H7 (cell line): ENCODE data around the gene FMNL2. TPM values are rescaled to one million over a fixed set of nuclear protein-coding genes. Genes with fewer than 3 reads are reported as not detected.

Experiments used
- DNase-seq: peaks from one replicate; pipeline ENCODE4 v3.0.0; 2012
- H3K27me3 ChIP-seq: 2 replicates; pipeline ENCODE4 v1.6.0; 2011; ENCODE audit warnings: mild to moderate bottlenecking, low read length; ENCODE audit not compliant: control insufficient read depth, insufficient read depth
- H3K36me3 ChIP-seq: replicated peaks from 2 replicates; pipeline ENCODE4 v1.5.1; 2011; ENCODE audit warnings: low read length; ENCODE audit not compliant: control insufficient read depth, insufficient read depth
- H3K4me3 ChIP-seq: 2 replicates; pipeline ENCODE4 v1.5.1; 2011; ENCODE audit warnings: low read depth, mild to moderate bottlenecking, control low read depth, low read length, moderate library complexity; ENCODE audit not compliant: insufficient read depth
- total RNA-seq: library from RNA; depleted of rRNA; stranded (reverse); fragments of >200 nt; shearing (Covaris generic); gene quantifications from 2 replicates; pipeline ENCODE4 v1.2.3, GENCODE V29; 2014

The FMNL2 gene
- total RNA-seq, 1 experiment from 2014 or later: 20.0 TPM

GRCh38 chr2:152635635-152636298 is 300.8 kb downstream of the FMNL2 start:
- no peaks in the 10 kb centered on the region for H3K27me3 ChIP-seq
- no peak overlapping the region for H3K4me3 ChIP-seq
- DNase-seq: peak; percentile 60
- H3K36me3 ChIP-seq: peaks cover 34% of the 10 kb centered on the region

DNA sequence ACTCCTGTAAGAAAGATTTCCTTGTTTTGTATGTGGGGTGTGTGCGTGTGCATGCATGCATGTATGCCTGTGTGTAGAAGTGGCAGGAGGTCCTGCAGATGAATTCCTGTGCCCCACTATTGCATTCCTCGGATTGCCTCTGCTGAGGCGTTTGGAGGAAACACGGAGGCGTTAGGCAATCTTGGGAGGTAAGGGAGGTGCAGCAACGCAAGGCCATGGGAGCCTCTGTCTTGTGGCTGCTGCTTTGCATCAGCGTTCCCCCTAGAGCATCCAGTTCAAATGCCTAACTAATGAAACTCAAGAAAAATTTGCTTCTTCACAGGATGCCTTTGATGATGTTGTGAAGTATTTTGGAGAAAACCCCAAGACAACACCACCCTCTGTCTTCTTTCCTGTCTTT is 302.3 kb downstream of the FMNL2 start:
- Histone ChIP-seq H3K4me3 (no peak overlapping the region), H3K27me3 (no peaks in the 10 kb centered on the region), H3K36me3 (peaks cover 38% of the 10 kb centered on the region)
- DNase-seq: no peak

DNA sequence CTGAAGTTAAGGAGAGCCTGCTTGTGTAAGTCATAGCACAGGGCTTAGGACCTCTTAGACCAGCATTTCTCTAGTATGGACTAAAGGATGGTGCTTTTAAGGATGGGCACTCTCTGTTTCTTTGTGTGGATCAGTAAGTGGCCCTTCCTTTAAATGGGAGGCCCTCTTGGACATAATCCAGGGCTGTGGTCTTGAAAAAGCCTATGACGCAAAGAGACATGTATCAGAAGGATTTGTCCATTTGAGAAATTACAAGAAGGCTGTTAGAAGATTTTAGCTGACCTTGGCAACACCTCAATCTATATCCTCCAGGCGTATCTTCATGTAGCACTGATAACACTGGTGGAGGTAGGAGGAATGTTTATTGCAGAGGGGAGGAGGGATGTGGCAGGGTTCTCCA is 303.1 kb downstream of the FMNL2 start:
- Histone ChIP-seq H3K4me3 (no peak overlapping the region), H3K27me3 (no peaks in the 10 kb centered on the region), H3K36me3 (peaks cover 37% of the 10 kb centered on the region)
- DNase-seq: no peak

DNA sequence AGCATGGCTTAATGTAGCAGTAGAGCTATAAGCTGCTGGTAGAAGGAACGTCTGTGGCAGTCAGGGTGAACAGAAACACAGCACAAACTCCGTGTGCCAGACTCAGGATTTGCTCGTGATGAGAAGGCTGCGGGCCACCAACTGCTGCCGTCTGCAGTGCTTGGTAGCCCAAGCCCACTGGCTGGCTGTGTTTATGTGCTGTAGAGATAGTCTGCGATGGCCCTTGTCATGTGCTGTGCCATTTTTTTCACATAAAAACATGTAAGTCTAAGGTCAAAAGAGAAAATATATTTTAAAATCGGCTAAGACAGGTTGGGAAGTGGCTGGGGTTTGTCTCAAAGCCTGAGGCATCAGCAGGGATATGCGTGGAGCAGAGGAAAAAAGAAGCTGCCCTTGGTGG is 303.6 kb downstream of the FMNL2 start:
- no peak overlapping the region for H3K4me3 ChIP-seq
- H3K36me3 ChIP-seq: peaks cover 39% of the 10 kb centered on the region
- no peak for DNase-seq
- no peaks in the 10 kb centered on the region for H3K27me3 ChIP-seq

DNA sequence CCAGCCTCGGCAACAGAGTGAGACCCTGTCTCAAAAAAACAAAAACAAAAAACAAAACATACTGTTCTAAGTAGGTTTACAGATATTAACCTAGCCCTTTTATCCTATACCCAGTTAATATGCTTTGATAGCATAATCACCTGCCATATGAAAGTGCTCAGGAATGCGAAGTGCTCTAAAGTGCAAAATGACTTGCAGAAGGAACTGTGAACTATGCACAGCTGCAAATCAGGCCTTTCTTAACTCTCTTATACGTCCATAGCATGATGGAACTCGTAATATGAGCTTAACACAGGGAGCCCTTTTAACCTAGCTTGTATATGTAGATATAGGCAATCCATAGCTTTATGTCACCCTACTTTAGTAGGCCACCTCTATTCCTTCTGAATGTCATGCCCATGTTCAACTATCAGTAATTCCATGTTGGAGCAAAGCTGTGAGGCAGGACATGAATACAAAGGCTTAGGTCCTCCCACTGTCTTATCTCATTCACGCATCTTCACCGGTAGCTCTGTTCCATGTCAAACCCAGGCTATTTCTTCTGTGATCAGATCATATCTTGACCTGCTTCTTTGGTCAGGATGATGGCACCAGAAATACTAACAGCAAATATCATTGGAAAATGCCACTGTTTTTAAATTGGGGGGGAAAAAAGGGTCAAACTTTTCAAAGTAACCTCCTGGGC is 309.4 kb downstream of the FMNL2 start:
- Histone ChIP-seq H3K27me3 (no peaks in the 10 kb centered on the region), H3K4me3 (no peak overlapping the region), H3K36me3 (peaks cover 24% of the 10 kb centered on the region)
- no peak for DNase-seq

- DNase-seq: no peak
- Histone ChIP-seq H3K36me3 (peaks cover 11% of the 10 kb centered on the region), H3K27me3 (no peaks in the 10 kb centered on the region), H3K4me3 (no peak overlapping the region)
Measured at GRCh38 chr2:152646264-152646663, 311.3 kb downstream of the FMNL2 start.

DNA sequence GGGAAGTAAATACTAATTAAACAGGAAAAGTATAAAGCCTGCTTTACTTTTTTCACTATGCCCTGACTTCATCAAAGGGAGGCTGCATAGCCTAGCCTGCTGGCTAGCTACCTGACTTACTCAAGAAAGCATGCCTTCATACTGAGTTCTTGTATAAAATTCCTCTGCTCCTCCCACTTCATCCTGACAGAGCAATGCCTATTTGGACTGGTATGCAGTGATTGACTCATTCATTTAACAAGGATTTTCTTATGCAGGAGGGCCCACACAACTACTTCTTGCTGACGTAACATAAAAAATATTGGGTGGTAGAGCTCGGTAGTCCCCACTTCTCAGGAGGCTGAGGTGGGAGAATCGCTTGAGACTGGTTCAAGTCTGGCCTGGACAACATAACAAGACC is 311.8 kb downstream of the FMNL2 start:
- Histone ChIP-seq H3K27me3 (no peaks in the 10 kb centered on the region), H3K4me3 (no peak overlapping the region), H3K36me3 (peaks cover 9% of the 10 kb centered on the region)
- no peak for DNase-seq

DNA sequence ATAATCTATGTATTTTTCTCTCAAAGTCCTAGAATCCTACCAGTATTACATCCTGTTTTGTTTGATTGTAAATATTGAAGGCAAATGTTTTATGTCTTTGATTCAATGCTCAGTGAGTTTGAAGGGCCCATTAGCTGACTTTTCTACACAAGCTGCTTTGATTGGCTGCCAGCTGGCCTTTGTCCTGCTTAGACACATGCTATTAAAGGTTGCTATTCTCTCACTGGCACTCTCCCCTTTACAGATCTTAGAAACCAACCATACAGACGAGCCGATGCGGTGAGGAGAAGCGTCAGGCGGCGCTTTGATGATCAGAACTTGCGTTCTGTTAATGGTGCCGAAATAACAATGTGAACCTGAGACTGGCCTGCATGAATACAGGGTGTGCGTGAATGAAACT is 312.6 kb downstream of the FMNL2 start:
- Histone ChIP-seq H3K36me3 (peaks cover 7% of the 10 kb centered on the region), H3K4me3 (no peak overlapping the region), H3K27me3 (no peaks in the 10 kb centered on the region)
- DNase-seq: no peak

DNA sequence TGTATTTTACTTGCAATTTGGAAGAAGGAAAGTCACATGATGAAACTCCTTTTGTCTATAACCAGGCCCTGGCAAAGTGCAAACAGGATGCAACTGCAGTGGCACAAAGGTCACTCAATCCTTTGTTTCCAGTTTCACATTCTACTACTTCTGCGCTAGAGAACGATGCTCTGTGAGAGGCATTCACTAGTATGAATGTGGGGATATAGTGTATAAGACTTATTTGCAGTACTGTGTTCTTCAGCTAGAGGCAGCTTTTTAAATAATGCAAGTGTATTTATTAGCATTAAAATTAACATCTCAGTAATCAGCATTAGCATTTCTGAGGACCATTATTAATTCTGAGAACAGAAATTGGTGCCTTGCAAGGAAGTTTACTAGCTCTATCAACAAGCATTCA is 313.4 kb downstream of the FMNL2 start:
- Histone ChIP-seq H3K4me3 (no peak overlapping the region), H3K36me3 (peaks cover 7% of the 10 kb centered on the region), H3K27me3 (no peaks in the 10 kb centered on the region)
- DNase-seq: no peak

DNA sequence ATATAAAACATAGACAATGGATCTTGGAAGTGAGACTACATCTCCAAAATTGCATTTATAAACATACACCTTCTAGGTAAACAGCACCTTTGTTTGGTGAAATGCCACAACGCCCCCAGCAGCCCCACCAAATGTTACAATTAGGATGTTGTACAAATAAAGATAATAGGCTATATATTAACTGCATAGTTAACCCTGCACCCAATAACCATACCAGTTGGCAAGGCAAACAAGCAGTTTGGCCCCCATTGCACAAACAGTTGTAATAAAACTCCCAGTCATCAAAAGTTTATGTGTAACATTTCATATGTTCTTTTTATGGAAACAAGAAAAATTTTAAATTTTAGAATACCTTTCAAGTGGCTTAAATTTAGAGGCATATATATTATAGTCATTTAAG is 315.0 kb downstream of the FMNL2 start:
- Histone ChIP-seq H3K4me3 (no peak overlapping the region), H3K36me3 (peaks cover 4% of the 10 kb centered on the region), H3K27me3 (no peaks in the 10 kb centered on the region)
- DNase-seq: no peak

- H3K36me3 ChIP-seq: peaks cover 3% of the 10 kb centered on the region; the same call in 1 of the 2 replicates
- H3K4me3 ChIP-seq: no peak overlapping the region
- no peak for DNase-seq
- no peaks in the 10 kb centered on the region for H3K27me3 ChIP-seq
Measured at GRCh38 chr2:152650768-152651371, 315.9 kb downstream of the FMNL2 start.

DNA sequence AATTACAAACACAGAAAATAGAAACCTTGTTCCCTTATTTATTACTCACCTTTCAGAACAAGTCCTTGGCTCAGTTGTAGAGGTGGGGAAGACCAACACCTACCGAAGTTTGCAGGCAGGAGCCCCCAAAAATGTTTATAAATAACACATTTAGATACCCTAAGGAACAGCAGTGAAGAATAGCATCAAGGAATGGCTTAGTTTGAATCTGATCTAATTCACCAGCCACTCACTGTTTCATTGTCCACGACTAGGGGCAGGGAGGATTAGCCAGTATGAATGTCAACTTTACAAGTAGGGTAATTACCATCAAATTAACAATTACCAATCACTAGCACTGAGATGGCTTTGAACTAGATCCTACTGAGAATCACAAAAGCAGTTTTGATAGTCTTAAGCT is 316.9 kb downstream of the FMNL2 start:
- peaks cover 6% of the 10 kb centered on the region for H3K36me3 ChIP-seq
- no peaks in the 10 kb centered on the region for H3K27me3 ChIP-seq
- no peak for DNase-seq
- no peak overlapping the region for H3K4me3 ChIP-seq

DNA sequence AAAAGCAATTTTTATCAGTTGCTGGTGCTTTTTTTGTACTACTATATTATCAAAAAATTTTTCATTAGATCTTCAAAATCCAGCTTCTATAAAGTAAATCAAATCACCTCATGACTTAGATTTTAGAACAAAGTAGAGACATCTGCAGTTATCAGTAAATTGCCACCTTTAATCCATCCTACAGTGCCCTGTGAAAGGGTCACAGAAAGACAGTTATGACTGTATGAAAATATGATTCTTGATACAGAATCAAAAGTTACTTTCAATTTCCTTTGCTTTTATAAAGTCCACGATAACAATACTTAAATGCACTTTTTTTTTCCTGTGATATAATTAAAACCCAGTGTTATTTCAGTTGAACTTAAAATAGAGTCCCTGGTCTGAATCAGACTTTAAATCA is 320.9 kb downstream of the FMNL2 start:
- H3K36me3 ChIP-seq: peaks cover 21% of the 10 kb centered on the region
- H3K27me3 ChIP-seq: no peaks in the 10 kb centered on the region
- no peak for DNase-seq
- no peak overlapping the region for H3K4me3 ChIP-seq

DNA sequence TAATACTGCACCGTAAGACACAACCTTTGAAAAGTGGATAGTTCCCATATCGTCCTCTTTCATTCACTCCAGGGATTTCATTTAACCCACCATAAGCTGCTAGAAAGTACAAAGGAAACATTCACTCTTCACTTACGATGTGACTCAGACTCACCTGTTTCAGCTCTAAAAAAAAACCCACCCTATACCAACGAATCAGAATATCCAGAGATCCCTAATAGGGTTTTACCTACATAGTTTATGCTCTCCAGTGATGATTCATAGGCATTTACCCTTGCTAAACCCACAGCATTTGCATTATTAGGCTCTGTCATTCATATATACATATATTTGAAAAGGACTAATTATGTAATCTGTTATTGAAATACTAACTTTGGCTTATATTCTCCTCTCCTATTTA is 322.1 kb downstream of the FMNL2 start:
- Histone ChIP-seq H3K36me3 (peaks cover 22% of the 10 kb centered on the region), H3K4me3 (no peak overlapping the region), H3K27me3 (no peaks in the 10 kb centered on the region)
- no peak for DNase-seq

DNA sequence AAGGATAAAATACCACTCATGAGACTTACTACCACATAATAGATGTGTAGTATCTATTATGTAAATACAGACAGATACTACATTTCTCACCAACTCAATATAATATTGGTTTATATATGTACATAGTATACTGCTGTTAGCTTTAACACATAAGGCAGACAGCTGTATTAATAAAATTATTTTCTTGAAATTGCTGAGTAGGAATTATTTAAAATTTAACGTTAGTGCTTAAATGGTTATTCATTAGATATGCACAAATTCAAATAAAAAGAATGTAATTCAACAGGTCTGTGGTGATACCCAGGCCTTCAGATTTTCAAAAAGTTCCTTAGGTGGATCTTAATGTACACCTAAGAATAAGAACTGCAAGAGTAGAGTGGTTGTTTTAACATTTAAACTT is 323.2 kb downstream of the FMNL2 start:
- Histone ChIP-seq H3K36me3 (peaks cover 26% of the 10 kb centered on the region), H3K27me3 (no peaks in the 10 kb centered on the region), H3K4me3 (no peak overlapping the region)
- DNase-seq: no peak
